A673 (cell line): ENCODE results near the gene GAGE13.
"Not testable (repeated sequence)": the region's sequence is repeated elsewhere in the genome, so short reads cannot be mapped to it uniquely, and the experiment has no call there.

ENCODE experiments used
- CTCF ChIP-seq: fragments of 300-800, 200-600 bp; sonication (generic); conservative IDR thresholded peaks from 2 replicates; pipeline ENCODE4 v1.5.1; 2017; ENCODE audit warnings: low read depth, mild to moderate bottlenecking, antibody characterized with exemption, low read length, moderate library complexity, mixed read lengths
- EZH2 ChIP-seq: fragments of 200-600 bp; sonication (generic); IDR thresholded peaks from 2 replicates; pipeline ENCODE4 v1.6.1; 2017; ENCODE audit warnings: borderline replicate concordance, low read depth, mild to moderate bottlenecking, mixed read lengths, antibody characterized with exemption, low read length; ENCODE audit not compliant: poor library complexity, severe bottlenecking

GRCh38 chrX:49323735-49324134 lies 7.6 kb upstream of the GAGE13 start:
- not testable (repeated sequence) for TF ChIP-seq EZH2, CTCF
